GM06990 (cell line): ENCODE data around the gene EFCAB8.
"Not testable (repeated sequence)": the region's sequence is repeated elsewhere in the genome, so short reads cannot be mapped to it uniquely, and the experiment has no call there.

Experiments used
- DNase-seq: peaks from one replicate; pipeline ENCODE4 v3.0.0-alpha.2; 2011; ENCODE audit not compliant: insufficient read length; ENCODE audit errors: extremely low read depth
- H3K27me3 ChIP-seq: replicated peaks from 2 replicates; pipeline ENCODE4 v1.6.0; 2011; ENCODE audit warnings: low read length; ENCODE audit not compliant: control insufficient read depth, insufficient read depth
- H3K36me3 ChIP-seq: 2 replicates; pipeline ENCODE4 v1.5.1; 2011; ENCODE audit warnings: low read length; ENCODE audit not compliant: control insufficient read depth, insufficient read depth
- H3K4me3 ChIP-seq: replicated peaks from 2 replicates; pipeline ENCODE4 v1.5.1; 2011; ENCODE audit warnings: low read depth, mild to moderate bottlenecking, control low read depth, low read length
- CTCF ChIP-seq: IDR thresholded peaks from 2 replicates; pipeline ENCODE4 v1.5.1; 2011; ENCODE audit warnings: low read length, control low read depth, mild to moderate bottlenecking, inconsistent platforms; ENCODE audit not compliant: insufficient read depth, poor library complexity, severe bottlenecking

Gene EFCAB8

GRCh38 chr20:32970973-32971300 lies 112.2 kb downstream of the EFCAB8 start:
- Histone ChIP-seq H3K36me3 (no peaks in the 10 kb centered on the region), H3K27me3 (no peaks in the 10 kb centered on the region), H3K4me3 (no peak overlapping the region)
- TF ChIP-seq CTCF = no peak
- DNase-seq = no peak

DNA sequence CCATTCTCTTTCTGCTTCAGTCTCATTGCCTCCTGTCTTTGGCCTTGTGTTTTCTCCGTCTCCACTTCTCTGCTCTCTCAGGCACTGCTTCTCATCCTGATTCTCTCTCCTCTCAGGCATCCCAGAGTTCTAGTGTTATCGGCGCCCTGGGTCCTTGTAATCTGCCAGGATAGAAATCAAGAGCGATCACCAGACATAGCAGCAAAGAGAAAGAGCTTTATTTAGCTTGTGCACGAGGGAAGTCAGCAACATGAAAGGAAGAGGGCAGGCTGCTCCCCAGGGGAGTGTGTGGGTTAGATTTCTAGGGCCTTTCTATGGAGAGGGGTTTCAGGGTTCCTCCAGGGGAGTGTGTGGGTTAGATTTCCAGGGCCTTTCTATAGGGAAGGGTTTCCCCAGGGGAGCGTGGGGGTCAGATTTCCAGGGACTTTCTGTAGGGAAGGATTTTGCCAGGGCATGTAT lies 113.0 kb downstream of the EFCAB8 start:
- no peaks in the 10 kb centered on the region for H3K36me3 ChIP-seq
- no peaks in the 10 kb centered on the region for H3K27me3 ChIP-seq
- H3K4me3 ChIP-seq = no peak overlapping the region
- peak; percentile 41 for DNase-seq
- no peak for TF ChIP-seq CTCF

DNA sequence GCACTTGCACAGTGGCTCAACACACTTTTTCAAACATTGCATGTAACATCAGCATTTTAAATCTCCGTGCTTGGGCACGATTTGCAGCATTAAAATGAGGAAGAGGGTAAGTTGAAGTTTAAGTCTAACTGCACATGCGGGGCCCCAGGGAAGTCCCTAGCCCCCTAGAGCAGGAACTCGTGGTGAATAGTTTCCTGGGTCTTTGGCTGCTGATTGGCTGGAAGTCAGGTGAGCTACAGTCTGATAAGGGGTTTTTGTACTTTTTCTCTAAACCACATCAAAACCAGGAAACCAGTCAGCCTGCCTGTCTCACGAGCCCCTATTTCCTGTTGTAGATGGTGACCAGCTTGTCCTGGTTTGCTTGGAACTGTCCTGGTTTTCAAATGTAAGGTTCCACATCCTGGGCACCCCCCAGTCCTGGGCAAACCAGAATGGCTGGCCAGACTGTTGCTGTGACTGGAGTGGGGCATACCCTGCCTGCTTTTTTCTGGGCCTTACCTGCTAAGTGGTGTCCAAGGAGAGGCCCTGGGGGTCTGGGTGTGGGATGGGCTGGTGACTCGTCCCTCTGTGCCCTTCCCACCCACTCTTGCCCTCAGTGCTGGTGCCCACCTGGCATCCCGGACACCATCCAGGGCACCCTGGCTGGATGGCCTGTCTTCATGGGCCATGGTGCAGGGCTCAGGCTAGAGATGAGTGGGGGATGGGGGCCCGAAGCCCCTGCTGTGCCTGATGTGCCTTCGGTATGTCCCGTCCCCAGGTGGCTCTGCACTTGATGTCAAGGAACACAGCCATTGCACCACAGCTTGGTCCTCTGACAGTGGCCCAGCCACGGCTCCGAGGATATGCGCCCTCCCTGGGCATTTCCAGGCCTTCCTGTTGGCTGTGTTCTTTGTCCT lies 113.7 kb downstream of the EFCAB8 start:
- H3K4me3 ChIP-seq = no peak overlapping the region
- DNase-seq = peak; percentile 77
- no peak for TF ChIP-seq CTCF
- H3K36me3 ChIP-seq = no peaks in the 10 kb centered on the region
- H3K27me3 ChIP-seq = no peaks in the 10 kb centered on the region

DNA sequence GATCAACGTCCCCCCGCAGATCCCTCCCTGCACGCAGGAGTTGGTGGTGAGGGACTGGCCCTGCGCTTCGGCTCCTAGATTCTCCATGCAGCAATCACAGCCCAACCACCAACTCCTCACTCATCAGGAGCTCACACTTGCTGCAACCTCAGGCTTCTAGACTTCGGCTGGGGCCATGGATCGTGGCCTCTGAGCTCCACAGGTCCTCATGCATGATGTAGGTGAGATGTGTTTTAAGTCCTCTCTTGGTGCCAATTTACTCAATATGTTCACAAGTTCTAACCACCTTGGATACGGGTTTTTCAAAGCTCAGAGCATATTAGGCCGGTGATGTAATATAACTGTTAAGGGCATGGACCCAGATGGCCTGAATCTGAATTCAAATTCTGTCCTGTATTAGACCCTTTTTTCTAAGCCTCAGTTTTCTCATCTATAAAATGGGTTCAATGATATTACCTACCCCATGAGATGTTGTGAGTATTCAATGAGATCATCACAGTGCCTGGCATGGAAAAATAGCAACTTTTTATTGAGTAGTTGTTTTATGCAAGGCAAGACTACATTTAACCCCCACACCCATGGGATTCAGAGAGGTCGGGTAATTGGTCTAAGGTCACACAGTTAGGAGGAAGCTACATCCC lies 114.5 kb downstream of the EFCAB8 start:
- Histone ChIP-seq H3K4me3 (no peak overlapping the region), H3K36me3 (no peaks in the 10 kb centered on the region), H3K27me3 (no peaks in the 10 kb centered on the region)
- no peak for DNase-seq
- TF ChIP-seq CTCF = no peak

DNA sequence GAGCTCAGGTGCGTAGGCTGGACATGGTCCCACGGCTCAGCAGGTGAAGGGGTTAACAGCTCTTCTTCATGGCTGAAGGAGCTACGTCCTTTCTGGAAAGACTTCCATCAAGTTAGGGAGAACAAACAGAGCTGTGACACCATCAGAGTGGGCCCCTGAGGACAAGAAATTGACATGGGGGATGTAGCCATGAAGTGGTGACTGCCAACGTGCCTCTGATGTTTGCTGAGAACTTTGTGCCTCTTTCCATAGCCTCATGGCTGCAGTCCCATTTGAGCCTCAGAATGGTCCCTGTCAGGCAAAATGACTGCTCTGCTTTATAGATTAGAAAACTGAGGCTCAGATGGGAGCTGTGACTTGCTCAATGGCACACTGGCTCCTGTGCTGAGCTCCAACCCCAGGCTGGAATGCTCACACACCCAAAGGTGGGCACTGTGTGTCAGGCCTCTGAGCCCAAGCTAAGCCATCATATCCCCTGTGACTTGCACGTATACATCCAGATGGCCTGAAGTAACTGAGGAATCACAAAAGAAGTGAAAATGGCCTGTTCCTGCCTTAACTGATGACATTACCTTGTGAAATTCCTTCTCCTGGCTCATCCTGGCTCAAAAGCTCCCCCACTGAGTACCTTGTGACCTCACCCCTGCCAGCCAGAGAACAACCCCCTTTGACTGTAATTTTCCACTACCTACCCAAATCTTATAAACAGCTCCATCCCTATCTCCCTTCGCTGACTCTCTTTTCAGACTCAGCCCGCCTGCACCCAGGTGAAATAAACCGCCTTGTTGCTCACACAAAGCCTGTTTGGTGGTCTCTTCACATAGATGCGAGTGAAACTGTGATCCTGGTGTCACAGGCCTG lies 115.7 kb downstream of the EFCAB8 start:
- DNase-seq, H3K27me3 ChIP-seq, H3K4me3 ChIP-seq, H3K36me3 ChIP-seq: not testable (repeated sequence)

DNA sequence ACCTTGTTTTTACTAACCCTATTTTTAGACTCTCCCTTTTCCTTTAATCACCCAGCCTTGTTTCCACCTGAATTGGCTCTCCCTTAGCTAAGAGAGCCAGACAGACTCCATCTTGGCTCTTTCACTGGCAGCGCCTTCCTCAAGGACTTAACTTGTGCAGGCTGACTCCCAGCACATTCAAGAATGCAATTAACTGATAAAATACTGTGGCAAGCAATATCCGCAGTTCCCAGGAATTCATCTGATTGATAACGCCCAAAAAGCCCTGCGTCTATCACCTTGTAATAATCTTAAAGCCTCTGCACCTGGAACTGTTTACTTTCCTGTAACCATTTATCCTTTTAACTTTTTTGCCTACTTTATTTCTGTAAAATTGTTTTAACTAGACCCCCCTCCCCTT lies 116.4 kb downstream of the EFCAB8 start:
- H3K36me3 ChIP-seq, H3K4me3 ChIP-seq, DNase-seq, H3K27me3 ChIP-seq: not testable (repeated sequence)
